Breast epithelium (tissue), 3 donors: ENCODE data around the gene GATB.

ENCODE experiments used
- CTCF ChIP-seq, 3 donors: fragments of 450-650 bp; IDR thresholded peaks; one replicate each; pipeline ENCODE4 v1.5.1; 2016 to 2017; ENCODE audit warnings: antibody characterized with exemption in 3 of 3, mild to moderate bottlenecking in 3 of 3, moderate library complexity in 3 of 3
- POLR2A ChIP-seq: fragments of 450-650 bp; IDR thresholded peaks from one replicate; pipeline ENCODE4 v1.6.1; 2016; ENCODE audit warnings: antibody characterized with exemption, mild to moderate bottlenecking, moderate library complexity
- POLR2AphosphoS5 ChIP-seq, 3 donors: sonication (generic); formaldehyde crosslinking; IDR thresholded peaks; one replicate each; pipeline ENCODE4 v1.6.1; 2017; ENCODE audit warnings: antibody characterized with exemption in 3 of 3

GRCh38 chr4:151712777-151713176 is 48.0 kb downstream of the GATB start:
- TF ChIP-seq CTCF (IDR thresholded peaks at IDR 0.05) (no peak), POLR2AphosphoS5 (IDR thresholded peaks at IDR 0.05) (no peak), POLR2A (no peak)
